Vagina (tissue), 2 donors: ENCODE results near the gene CST9.

Experiments used
- CTCF ChIP-seq, 3 experiments: fragments of 450-650 bp in 2 of 3; fragments of 200-600 bp in 1 of 3; sonication (generic) in 1 of 3; IDR thresholded peaks; one replicate each; pipeline ENCODE4 v1.5.1; 2017 to 2019; ENCODE audit warnings: antibody characterized with exemption in 3 of 3, mild to moderate bottlenecking in 2 of 3, moderate library complexity in 2 of 3
- POLR2AphosphoS5 ChIP-seq, 2 donors: sonication (generic); formaldehyde crosslinking; IDR thresholded peaks; one replicate each; pipeline ENCODE4 v1.9.0; 2017; ENCODE audit warnings: antibody characterized with exemption in 2 of 2, mild to moderate bottlenecking in 2 of 2, low read depth in 1 of 2; ENCODE audit not compliant: insufficient read depth in 1 of 2

GRCh38 chr20:23605867-23606651, at the start of gene CST9:
- TF ChIP-seq POLR2AphosphoS5 (IDR thresholded peaks at IDR 0.05; ENCODE audit: insufficient read depth in 1 of 2, low read depth in 1 of 2) = no peak
- no peak for TF ChIP-seq CTCF (IDR thresholded peaks at IDR 0.05)
